Measurements from ENCODE around the gene CAPN10.

CAPN10 gene

DNA sequence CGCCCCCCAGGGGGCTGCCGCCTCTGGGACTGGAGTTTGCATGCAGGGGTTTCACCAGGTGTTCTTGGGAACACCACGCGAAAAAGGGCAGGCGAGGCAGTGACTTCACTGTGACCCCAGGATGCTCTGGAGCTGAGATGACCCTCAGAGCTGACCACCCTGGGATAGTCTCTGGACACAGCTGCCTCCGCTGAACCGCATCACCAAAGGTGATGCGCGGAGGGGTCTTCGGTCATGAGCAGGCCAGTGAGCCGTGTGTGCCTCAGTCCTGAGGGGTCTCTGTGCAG, 56.2 kb downstream of the CAPN10 start:
- DNase-seq: no peak

DNA sequence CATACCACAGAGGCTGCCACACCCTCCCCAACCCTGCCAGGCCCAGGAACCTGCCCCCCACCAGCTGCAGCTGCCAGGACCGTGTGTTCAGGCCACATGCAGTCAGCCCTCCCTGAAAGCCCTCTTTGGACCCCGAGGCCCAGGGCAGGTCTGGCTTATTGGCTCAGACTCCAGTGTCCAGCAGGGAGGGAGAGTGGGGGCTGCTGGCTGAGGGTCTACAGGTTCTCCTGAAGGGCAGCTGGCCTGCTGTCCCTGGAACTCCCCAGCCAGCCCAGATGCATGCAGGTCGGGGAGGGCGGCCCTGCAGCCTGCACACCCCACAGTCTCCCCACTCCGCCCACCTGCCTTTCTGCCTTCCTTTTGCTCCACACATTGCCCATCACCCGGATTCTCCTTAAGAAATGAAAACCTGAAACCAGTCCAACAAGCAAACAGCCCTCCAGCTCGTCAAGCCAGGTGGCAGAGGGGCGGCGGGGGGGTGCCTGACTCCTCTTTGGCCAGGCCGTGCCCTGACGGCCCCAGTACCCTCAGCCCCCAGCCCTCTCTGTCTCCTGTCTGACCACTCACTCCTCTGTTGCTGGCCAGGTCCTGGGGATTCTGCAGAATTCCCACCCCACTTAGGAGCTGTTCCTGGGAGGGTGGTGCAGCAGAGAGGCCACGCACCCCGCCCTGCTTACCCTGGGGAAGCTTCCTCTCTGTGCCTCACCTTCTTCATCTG, 56.7 kb downstream of the CAPN10 start:
- DNase-seq: no peak

DNA sequence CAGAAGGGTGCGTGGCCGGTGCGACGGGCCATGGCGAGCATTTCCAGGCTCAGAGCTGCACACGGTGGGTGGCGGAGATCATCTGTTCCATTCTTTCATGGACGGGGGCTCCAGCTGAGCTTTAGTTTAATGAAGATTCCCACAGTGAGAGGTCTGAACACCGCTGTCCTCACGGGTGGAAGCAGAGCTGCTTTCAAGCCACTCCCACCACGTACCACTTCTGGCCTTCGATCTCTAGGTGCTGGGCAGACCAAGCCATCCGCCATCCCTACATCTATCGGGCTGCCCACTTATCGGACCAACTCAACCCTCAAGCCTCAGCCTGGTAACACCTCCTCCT, 57.2 kb downstream of the CAPN10 start:
- no peak for DNase-seq

DNA sequence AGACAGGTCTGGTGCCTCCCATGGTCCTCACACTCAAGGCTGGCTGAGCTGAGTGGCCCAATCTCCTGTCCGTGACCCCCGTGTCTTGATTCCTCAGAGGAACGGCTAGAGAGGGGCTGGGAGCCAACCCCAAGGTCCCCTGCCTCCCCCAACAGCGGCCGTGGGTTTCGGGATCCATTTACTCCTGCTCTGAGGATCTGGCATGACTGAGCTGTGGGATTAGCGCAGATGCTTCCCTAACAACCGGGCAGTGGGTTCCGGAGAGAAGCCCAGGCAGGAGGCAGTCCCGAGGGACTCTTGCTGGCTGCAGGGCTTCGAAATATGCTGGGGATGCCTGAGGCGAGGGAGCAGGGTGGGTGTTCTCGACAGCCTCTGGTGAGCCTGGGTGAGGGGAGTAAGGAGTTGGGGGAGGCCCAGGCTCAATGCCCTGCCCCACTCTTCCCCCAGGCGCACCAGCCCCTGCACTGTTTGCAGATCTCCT, 57.7 kb downstream of the CAPN10 start:
- DNase-seq: no peak

DNA sequence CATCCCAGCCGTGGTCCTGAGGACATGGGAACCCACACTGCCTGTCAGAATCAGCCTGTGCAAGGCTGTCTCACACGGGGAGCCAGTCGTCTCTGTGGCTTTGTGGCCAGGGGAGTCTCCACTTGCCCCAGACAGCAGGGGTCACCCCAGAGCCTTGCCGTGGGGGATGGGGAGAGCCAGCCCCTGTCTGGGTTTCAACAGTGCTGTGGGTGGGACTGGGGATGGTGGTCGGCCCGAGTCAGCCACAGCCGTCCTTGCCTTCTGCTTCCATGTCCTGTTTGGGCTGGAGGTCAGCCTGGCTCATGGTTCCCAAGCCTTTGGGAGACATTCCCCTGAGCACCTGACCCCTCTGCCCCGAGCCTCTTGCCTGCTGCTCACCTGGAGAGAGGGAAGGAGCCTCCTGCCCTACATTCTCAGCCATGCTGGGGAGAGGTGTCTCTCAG, 58.3 kb downstream of the CAPN10 start:
- DNase-seq: no peak

DNA sequence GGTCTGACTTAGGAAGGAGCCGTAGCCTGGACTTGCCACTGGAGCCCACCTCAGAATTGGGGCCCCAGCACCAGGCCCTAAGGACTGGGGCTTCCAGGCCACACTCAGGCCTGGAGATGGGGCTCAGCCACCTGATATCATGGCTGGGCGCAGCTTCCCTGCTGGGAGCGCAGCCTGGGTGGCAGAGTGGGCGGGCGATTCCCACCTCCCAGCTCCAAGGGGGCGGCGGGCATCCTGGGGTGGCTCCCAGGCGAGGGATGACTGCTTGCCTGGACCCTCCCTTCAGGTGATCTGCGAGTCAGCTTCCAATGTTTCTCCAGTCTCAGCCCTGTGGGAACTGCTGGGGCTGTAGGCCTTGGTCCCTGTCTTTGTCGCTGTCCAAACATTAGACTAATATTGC, 58.8 kb downstream of the CAPN10 start:
- no peak for DNase-seq

DNA sequence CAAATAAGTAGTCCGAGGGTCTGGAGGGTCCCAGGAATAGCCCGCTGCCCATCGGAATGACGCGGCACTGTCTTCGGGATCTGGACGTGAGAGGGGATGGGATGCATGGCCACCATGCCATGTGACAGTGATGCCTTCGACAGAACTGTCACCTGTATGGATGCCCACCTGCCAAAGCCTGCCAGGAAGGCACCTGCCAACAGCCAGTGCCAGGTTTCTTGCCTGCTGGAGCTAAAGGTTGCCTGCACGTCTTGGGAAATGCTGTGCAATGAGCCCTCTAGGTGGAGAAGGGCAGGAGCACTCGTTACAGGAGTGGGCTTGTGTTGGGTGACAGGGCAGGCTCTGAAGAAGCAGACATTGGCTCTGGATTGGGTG, 59.3 kb downstream of the CAPN10 start:
- DNase-seq: no peak

DNA sequence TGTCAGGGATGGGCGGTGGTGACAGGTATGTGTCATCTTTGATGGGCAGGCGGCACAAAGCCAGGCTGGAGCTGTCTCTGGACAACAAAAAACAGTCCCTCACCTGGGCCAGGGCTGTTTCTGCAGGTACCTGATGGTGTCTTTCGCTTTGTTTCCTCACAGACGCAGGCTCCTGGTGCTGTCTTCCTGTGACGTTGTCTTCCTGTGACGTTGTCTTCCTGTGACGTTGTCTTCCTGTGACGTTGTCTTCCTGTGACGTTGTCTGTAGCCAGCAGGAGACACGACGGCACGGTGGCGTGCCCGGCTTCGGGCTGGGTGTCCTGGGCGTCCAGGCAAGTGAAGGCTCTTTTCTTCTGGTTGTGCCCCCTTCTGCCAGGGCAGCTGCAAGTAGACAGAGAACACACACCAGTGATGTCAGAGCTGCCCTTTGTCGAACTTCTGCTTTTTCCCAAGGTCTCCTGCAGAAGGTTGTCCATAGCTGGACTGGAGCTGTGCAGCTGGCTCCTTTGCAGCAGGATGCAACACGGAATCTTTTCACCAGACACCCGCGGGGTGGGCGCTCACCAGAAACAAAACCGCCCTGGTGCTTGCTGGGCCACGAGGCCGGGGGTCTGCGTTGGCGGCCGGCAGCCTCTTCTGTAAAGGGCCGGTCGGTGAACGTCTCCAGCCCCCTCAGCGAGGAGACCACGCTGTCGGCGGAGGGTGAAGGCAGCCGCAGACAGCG, 59.8 kb downstream of the CAPN10 start:
- peak; percentile 48 for DNase-seq

DNA sequence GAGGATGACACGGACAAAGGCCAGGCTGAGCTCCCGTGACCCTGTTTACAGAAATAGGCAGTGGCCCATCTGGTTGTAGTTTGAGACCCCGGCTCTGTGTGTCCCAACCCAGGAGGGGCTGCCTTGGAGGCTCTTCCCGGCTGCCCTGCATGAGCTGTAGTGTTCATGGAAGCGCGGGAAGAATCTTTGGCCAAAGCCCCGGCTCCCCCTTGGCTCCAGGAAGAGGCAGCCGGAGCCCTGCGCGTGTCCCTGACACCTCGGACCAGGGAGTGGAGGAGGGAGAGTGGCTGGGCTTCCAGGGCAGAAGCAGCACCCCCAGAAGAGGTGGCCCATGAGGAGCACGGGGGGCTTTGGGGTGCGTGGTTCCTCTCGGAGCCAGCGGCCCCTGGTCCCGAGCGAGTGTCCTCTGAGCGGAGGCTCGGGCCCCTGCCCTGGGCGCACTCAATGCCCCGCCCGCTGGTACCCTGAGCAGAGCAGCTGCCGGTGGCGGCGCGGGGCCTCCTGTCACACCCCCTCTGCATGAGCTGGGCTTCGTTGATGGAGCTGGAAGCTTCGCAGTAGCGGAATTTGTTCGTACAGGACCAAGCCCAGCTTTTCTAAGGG, 60.5 kb downstream of the CAPN10 start:
- DNase-seq: no peak

DNA sequence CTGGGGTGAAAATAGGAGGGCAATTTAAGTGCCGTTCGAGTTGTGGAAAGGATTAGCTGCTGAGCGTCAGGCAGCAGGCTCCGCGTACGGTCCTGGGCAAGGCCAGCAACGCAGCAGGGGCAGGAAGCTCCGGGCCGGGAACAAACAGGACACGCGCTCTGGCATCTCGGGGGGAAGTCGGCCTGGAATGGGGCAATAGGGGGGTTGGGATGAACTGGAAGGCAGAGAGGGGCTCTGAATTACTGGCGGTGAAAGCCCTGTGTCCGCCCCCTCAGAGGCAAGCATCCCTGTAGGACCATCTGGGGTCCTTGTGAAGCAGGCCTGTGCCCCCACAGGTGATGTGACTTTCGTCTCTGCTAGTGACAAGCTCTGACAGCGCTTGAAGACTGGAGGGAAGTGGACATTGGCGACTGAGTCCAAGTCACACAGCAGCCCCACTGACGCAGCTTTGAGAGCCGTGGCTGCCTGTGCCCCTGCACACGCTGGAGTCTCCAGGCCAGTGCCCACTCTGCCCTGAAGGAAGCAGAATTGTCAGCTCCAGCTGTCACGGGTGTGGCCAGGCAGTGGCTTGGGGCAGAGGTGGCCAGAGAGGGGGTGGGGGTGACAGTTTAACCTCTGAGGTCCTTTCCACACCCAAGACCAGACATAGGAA, 61.1 kb downstream of the CAPN10 start:
- no peak for DNase-seq

DNA sequence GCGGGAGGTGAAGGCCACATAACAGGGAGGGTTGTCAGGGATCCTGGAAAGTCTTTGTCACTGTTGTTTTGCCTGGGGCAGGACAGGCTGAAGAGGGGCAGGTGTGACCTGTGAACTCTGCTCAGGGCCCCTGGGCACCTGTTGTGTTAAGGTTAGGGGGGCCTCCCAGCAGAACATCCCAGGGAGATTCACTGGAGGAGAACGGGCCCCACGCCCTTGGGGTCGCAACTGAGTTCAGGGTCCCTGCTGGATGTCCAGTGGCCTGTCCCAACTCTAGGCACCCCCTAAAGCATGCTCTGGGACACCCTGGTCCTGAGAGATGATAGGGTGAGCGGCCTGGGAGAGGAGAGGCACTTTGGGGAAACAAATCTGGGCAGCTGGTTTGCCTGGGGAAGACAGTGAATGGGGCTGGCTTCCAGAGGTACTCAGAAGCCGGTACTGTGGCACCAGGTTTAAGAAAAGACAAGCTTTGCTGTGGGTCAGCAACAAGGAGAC, 61.7 kb downstream of the CAPN10 start:
- DNase-seq: no peak

Data from CD4-positive, alpha-beta T cell treated with Interleukin-4 for 4 hours (primary cell).